HUES48 (cell line): Measurements from ENCODE around the gene PDCD7.

ENCODE experiments used
- H3K27ac ChIP-seq: one replicate; pipeline ENCODE4 v1.7.0; 2013; ENCODE audit warnings: low read depth, low read length, inconsistent platforms
- H3K27me3 ChIP-seq: 2 replicates; pipeline ENCODE4 v1.6.1; 2013; ENCODE audit warnings: mild to moderate bottlenecking, low read length; ENCODE audit not compliant: control insufficient read depth, insufficient read depth
- H3K36me3 ChIP-seq: 2 replicates; pipeline ENCODE4 v1.6.1; 2013; ENCODE audit warnings: low read length; ENCODE audit not compliant: control insufficient read depth, insufficient read depth
- H3K4me1 ChIP-seq: 2 replicates; pipeline ENCODE4 v1.6.1; 2013; ENCODE audit warnings: mild to moderate bottlenecking, low read length; ENCODE audit not compliant: control insufficient read depth, insufficient read depth
- H3K4me3 ChIP-seq: 2 replicates; pipeline ENCODE4 v1.5.1; 2013; ENCODE audit warnings: mild to moderate bottlenecking, low read depth, low read length
- H3K9ac ChIP-seq: 2 replicates; pipeline ENCODE4 v1.6.1; 2013; ENCODE audit warnings: mild to moderate bottlenecking, low read depth, low read length, moderate library complexity
- H3K9me3 ChIP-seq: 2 replicates; pipeline ENCODE4 v1.6.1; 2013; ENCODE audit warnings: low read length; ENCODE audit not compliant: control insufficient read depth, insufficient read depth

The PDCD7 gene

GRCh38 chr15:65091946-65092770, 41.5 kb downstream of the PDCD7 start:
- H3K9me3 ChIP-seq, result no peaks in the 10 kb centered on the region
- H3K4me1 ChIP-seq, result peaks cover 8% of the 10 kb centered on the region; the same call in 1 of the 2 replicates
- H3K4me3 ChIP-seq, result no peak overlapping the region
- no peaks in the 10 kb centered on the region for H3K36me3 ChIP-seq
- H3K9ac ChIP-seq, result no peak overlapping the region
- H3K27ac ChIP-seq, result no peak overlapping the region
- no peaks in the 10 kb centered on the region for H3K27me3 ChIP-seq

- no peaks in the 10 kb centered on the region for H3K9me3 ChIP-seq
- peaks cover 12% of the 10 kb centered on the region; the same call in 1 of the 2 replicates for H3K4me1 ChIP-seq
- H3K27ac ChIP-seq, result no peak overlapping the region
- H3K36me3 ChIP-seq, result no peaks in the 10 kb centered on the region
- no peak overlapping the region for H3K9ac ChIP-seq
- H3K4me3 ChIP-seq, result no peak overlapping the region
- H3K27me3 ChIP-seq, result no peaks in the 10 kb centered on the region
Observed at GRCh38 chr15:65089206-65089824, 44.3 kb downstream of the PDCD7 start.

DNA sequence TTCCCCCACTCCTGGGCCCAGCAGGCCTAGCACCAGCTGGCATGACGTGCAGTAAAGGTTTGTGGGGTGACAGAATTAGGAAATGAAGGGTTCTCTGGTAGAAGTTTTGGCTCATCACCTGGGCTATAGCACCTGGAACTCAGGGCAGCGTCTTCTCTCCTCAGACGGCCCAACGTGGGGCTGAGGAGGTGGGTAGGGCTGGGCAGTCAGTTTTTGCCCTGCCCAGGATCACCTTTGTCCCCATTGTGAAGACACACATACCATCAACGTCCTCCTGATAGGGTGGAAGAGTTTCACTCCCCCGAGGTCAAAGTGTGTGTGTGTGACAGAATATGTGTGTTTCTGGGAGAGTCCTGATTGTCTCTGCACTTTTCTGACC, 45.0 kb downstream of the PDCD7 start:
- no peaks in the 10 kb centered on the region for H3K36me3 ChIP-seq
- peaks cover 19% of the 10 kb centered on the region for H3K4me1 ChIP-seq
- H3K4me3 ChIP-seq, result no peak overlapping the region
- H3K9me3 ChIP-seq, result no peaks in the 10 kb centered on the region
- no peak overlapping the region for H3K9ac ChIP-seq
- H3K27me3 ChIP-seq, result no peaks in the 10 kb centered on the region
- peak overlapping the region; percentile 33 for H3K27ac ChIP-seq

DNA sequence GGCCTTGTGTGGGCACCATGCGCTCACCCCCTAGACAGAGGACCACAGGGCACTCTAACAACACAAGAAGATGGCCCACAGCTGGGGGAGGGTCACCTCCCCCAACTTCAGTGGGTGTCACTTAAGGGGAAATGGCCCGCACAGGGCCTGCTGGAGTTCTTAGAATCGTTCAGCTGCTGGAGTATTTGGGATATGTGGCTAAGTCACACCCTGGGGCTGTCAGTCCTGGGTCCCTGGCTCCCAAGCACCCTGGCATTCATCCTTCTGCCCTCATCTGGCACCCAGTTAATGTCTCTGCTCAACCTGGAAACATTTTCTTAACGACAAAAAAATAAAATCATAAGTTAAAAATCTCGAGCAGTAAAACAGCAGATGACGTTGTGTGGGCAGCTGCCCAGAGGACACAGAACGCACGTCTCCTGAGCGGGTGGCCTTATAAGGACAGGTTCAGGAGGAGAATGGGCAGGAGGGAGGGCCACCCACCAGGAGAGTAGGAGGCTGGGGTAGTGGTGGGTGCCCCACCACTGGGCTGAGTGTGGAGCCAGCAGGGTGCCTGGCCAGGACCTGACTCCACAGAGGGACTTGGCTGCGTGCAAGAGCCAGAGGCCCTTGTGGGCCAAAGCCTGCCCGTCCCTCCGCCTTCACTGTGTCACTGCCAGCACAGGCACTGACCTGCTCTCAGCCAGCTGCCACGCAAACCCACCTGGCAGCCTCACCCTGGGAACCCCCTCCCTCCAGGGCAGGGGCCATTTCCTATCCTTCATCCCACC, 45.5 kb downstream of the PDCD7 start:
- no peak overlapping the region for H3K9ac ChIP-seq
- H3K27ac ChIP-seq, result peak overlapping the region; percentile 33
- H3K36me3 ChIP-seq, result no peaks in the 10 kb centered on the region
- H3K4me1 ChIP-seq, result peaks cover 24% of the 10 kb centered on the region
- no peaks in the 10 kb centered on the region for H3K27me3 ChIP-seq
- no peaks in the 10 kb centered on the region for H3K9me3 ChIP-seq
- H3K4me3 ChIP-seq, result no peak overlapping the region

DNA sequence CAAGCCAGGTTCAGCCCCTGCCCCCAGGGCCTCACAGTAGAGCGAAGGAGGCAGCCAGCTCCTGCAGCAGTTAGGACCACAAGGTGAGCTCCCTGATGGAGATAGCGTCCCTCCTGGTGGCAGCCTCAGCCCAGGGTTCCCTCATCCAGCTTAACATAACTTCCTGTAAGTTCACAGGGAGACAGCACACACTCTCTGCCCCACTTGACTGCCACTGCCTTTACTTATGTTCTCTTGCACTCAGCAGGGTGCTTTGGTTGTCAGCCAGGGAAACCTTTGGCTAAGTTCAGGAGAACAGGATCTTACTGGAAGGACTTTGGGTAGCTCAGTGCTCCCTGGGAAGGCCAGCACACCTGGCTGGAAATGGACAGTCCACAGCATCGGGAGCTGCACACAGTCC, 46.2 kb downstream of the PDCD7 start:
- H3K9ac ChIP-seq, result no peak overlapping the region
- H3K27ac ChIP-seq, result no peak overlapping the region
- H3K9me3 ChIP-seq, result no peaks in the 10 kb centered on the region
- H3K27me3 ChIP-seq, result no peaks in the 10 kb centered on the region
- no peaks in the 10 kb centered on the region for H3K36me3 ChIP-seq
- no peak overlapping the region for H3K4me3 ChIP-seq
- H3K4me1 ChIP-seq, result peaks cover 31% of the 10 kb centered on the region

GRCh38 chr15:65086680-65087111, 46.9 kb downstream of the PDCD7 start:
- peaks cover 36% of the 10 kb centered on the region for H3K4me1 ChIP-seq
- no peaks in the 10 kb centered on the region for H3K9me3 ChIP-seq
- no peak overlapping the region for H3K9ac ChIP-seq
- H3K27ac ChIP-seq, result no peak overlapping the region
- H3K4me3 ChIP-seq, result no peak overlapping the region
- H3K36me3 ChIP-seq, result no peaks in the 10 kb centered on the region
- H3K27me3 ChIP-seq, result no peaks in the 10 kb centered on the region

- no peaks in the 10 kb centered on the region for H3K36me3 ChIP-seq
- H3K4me3 ChIP-seq, result no peak overlapping the region
- H3K27me3 ChIP-seq, result no peaks in the 10 kb centered on the region
- no peak overlapping the region for H3K27ac ChIP-seq
- peaks cover 36% of the 10 kb centered on the region for H3K4me1 ChIP-seq
- H3K9ac ChIP-seq, result no peak overlapping the region
- H3K9me3 ChIP-seq, result no peaks in the 10 kb centered on the region
Observed at GRCh38 chr15:65085990-65086679, 47.5 kb downstream of the PDCD7 start.

DNA sequence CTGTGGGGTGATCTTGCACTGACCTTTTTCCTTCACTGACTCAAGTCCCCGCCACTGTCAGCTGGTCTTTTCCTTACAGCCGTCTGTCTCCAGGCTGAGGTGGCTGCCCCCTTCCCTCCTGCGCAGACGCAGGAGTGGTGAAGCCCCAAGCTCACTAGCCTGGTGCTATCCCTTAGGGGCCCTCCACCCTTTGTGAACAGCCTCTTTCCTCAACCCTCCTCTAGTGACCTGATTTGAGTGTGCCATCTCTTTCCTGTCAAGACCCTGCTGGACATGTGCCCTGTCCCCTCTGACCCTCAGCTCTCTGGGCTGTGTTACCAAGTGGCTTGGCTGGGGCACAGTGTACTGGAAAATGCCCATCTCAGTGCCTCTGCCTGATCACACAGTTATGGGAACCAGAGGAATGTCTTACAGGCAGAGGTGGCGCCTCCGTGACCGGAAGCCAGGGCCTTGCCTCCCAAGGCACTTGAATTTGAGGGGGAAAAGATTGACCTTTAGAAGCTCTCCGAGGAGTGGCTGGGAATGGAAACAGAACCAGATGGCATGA, 48.3 kb downstream of the PDCD7 start:
- no peaks in the 10 kb centered on the region for H3K27me3 ChIP-seq
- H3K27ac ChIP-seq, result no peak overlapping the region
- no peak overlapping the region for H3K9ac ChIP-seq
- no peaks in the 10 kb centered on the region for H3K9me3 ChIP-seq
- H3K4me1 ChIP-seq, result peaks cover 36% of the 10 kb centered on the region
- no peaks in the 10 kb centered on the region for H3K36me3 ChIP-seq
- no peak overlapping the region for H3K4me3 ChIP-seq

DNA sequence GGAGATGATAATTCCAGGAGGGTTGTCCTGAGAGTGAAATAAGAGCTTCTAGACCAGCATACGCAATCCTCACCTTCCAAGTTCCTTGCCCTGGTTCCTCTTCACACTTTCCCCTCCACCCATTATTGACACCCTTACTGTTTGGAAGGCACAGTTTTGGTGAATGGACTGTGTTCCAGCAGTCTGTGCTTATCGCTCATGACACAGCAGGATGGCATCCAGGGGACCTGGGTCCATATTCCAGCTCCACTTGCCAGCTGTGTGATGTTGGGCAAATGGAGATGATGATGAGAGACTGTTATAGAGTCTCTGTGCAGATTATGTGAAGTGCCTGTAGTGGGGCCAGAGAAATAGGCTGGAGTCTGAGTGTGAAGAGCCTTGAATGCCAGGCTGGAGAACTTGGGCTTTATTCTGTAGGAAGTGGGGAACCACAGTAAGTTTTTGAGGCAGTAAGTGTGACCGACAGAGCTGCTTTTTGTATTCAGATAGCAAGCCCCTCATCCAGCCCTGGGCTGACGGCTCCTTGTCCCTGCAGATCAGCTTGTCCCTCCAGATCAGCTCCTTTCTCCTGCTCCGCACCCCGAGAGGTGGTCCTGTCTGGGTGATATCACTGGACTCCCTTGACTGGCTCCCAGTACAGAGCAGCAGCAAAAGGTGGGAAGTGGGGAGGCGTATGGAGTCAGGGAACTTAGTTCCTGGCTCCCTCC, 49.0 kb downstream of the PDCD7 start:
- Histone ChIP-seq H3K9me3 (no peaks in the 10 kb centered on the region), H3K9ac (no peak overlapping the region)

DNA sequence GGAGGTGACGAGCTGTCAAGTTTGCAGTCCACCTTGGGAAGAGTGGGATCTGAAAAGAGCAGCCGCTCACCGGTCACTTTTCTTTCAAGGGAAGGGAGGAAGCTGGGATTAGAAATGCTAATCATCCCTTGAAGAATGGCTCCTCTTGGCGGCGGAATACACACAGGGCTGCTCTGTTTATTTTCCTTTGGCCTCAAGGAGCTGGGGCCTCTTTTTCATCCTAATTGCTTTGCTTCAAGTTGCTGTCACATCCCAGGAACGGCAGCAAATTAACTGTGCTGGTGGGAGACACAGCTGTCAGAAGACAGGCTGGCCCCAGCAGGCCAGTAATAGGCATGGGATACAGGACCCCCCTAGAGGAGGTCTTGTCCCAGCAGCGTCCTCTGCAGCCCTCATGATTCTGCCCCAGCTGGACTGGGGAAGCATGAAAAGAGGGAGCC, 50.3 kb downstream of the PDCD7 start:
- no peak overlapping the region; the same call in 1 of the 2 replicates for H3K4me3 ChIP-seq
- H3K9ac ChIP-seq, result no peak overlapping the region
- peaks cover 31% of the 10 kb centered on the region for H3K4me1 ChIP-seq
- no peaks in the 10 kb centered on the region for H3K9me3 ChIP-seq
- peak overlapping the region; percentile 89 for H3K27ac ChIP-seq
- H3K36me3 ChIP-seq, result no peaks in the 10 kb centered on the region
- peaks cover 3% of the 10 kb centered on the region; the same call in 1 of the 2 replicates for H3K27me3 ChIP-seq

More for the DNA sequence above, 49.0 kb downstream of the PDCD7 start:
- Histone ChIP-seq H3K27ac (no peak overlapping the region), H3K4me1 (peaks cover 36% of the 10 kb centered on the region), H3K36me3 (no peaks in the 10 kb centered on the region), H3K27me3 (no peaks in the 10 kb centered on the region), H3K4me3 (no peak overlapping the region)
